ENCODE results near the gene LSM7. TPM values are rescaled to one million over a fixed set of nuclear protein-coding genes. Genes with fewer than 3 reads are reported as not detected.

Gene LSM7
- total and polyA plus RNA-seq, 9 of the 15 experiments (the other 6 are each of a cell fraction or from before 2014, with no cell fraction given), result 40.5 to 690 (median 265) TPM

DNA sequence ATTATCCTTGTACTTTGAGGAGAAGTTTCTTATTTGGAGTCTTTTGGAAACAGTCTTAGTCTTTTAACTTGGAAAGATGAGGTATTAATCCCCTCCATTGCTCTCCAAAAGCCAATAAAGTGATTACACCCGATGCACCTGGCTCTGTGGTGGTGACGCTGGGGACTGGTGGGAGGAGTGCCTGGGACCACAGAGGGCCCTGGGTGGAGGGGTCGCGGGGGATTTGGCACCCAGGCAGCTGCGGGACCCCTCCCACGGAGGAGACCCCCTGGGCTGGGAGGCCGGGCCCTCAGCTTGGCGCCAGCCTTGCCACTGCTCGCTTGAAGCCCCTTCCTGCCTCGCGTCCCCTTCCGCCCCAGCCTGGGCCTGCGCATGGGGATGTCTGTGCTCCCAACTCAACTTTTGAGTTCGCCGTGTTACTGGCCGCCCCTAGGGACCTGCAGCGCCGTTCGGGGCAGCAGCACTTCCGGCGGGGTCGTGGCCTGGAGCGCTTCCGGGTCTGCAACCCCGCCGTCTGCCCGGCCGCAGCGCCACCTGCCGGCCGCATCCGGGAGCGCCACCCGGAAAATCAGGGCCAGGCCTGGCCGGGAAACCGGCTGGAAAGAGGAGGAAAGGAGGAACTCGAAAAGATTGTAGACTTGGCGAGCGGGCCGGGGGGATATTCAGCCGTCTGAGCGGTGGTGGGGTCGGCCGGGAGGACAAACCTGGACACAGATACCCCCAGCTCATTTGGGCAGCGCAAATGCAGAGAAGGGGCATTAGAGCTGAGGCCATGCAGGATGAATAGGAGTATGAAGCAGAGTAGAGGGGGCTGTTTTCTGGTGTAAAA is 54.8 kb downstream of the LSM7 start (continued):
- peak; percentile 85; the same call in 1 of the 2 replicates for TF ChIP-seq ZHX1 (conservative IDR thresholded peaks at IDR 0.05; ENCODE audit: low read length)
- peak; percentile 46; the same call in 1 of the 2 replicates for TF ChIP-seq CREB1 (IDR thresholded peaks at IDR 0.05)
- peak; percentile 65 for TF ChIP-seq CREB1 (CRISPR knock-in tag; IDR thresholded peaks at IDR 0.05)
- peak in 1 of 2 experiments; percentile 94; a peak in 2 of 4 replicates for TF ChIP-seq KDM4B (IDR thresholded peaks at IDR 0.05; ENCODE audit: borderline replicate concordance in 2 of 2, low read depth in 1 of 2)
- TF ChIP-seq RBFOX2 (IDR thresholded peaks at IDR 0.05; ENCODE audit: low read depth, low read length), result peak; percentile 84
- peak; percentile 51 for TF ChIP-seq CHD7 (IDR thresholded peaks at IDR 0.05; ENCODE audit: low read depth, low read length)
- peak; percentile 72 for TF ChIP-seq SUPT5H (IDR thresholded peaks at IDR 0.05)
- TF ChIP-seq BRCA1 (IDR thresholded peaks at IDR 0.05), result no peak
- no peak for TF ChIP-seq BRCA1 (CRISPR knock-in tag; IDR thresholded peaks at IDR 0.05)
- TF ChIP-seq POLR2H (tag; IDR thresholded peaks at IDR 0.05; ENCODE audit: low read depth), result peak; percentile 66; the same call in 1 of the 2 replicates
- TF ChIP-seq TARDBP (IDR thresholded peaks at IDR 0.05), result peak; percentile 52; the same call in 1 of the 2 replicates
- TF ChIP-seq, protein P1, sequence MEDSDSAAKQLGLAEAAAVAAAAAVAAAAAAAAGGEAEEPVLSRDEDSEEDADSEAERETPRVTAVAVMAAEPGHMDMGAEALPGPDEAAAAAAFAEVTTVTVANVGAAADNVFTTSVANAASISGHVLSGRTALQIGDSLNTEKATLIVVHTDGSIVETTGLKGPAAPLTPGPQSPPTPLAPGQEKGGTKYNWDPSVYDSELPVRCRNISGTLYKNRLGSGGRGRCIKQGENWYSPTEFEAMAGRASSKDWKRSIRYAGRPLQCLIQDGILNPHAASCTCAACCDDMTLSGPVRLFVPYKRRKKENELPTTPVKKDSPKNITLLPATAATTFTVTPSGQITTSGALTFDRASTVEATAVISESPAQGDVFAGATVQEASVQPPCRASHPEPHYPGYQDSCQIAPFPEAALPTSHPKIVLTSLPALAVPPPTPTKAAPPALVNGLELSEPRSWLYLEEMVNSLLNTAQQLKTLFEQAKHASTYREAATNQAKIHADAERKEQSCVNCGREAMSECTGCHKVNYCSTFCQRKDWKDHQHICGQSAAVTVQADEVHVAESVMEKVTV (CRISPR knock-in tag; IDR thresholded peaks at IDR 0.05), result peak; percentile 77

Data from K562 (cell line).